ENCODE data around the gene GPR135.

DNA sequence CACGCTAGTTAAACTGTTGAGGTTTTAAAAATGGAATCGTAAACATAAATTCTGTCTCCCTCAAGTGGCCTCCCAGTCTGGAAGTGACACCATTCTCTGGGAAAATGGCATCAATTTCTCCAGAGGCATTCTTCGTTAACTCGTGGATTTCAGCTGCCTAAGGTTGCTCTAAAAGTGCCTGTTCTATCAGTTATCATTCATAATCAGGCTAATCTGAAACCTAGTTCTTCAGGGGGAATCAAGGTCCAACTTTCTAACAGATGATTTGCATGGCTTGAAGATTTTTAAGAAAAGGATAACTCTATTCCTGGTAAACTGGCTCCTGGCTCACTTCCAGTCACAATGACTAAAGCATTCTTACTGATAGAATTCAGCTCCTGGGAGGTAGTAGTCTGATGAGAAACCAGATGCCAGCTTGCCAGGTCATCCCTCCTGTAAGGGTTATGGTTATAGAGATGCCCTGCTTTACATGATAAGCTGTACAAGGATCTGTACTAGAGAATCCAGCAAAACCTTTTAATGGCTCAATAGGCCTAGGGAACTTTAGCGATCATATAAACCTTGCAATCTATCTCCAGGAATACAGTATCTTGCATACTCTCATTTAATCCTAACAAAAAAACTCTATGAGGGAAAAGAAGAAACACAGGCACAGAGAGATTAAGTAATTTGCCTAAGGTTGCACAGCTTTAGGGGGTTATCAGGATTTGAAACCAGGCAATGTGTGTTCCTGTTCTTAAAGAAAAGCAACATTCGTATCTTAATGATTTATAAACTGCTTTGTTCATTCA lies 17.6 kb upstream of the GPR135 start:
- TF ChIP-seq, protein P1, sequence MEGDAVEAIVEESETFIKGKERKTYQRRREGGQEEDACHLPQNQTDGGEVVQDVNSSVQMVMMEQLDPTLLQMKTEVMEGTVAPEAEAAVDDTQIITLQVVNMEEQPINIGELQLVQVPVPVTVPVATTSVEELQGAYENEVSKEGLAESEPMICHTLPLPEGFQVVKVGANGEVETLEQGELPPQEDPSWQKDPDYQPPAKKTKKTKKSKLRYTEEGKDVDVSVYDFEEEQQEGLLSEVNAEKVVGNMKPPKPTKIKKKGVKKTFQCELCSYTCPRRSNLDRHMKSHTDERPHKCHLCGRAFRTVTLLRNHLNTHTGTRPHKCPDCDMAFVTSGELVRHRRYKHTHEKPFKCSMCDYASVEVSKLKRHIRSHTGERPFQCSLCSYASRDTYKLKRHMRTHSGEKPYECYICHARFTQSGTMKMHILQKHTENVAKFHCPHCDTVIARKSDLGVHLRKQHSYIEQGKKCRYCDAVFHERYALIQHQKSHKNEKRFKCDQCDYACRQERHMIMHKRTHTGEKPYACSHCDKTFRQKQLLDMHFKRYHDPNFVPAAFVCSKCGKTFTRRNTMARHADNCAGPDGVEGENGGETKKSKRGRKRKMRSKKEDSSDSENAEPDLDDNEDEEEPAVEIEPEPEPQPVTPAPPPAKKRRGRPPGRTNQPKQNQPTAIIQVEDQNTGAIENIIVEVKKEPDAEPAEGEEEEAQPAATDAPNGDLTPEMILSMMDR (optimal IDR thresholded peaks at IDR 0.05 in 1 of 3, IDR thresholded peaks at IDR 0.05 in 1 of 3, conservative IDR thresholded peaks at IDR 0.05 in 1 of 3; ENCODE audit: extremely low read depth in 1 of 3, insufficient read depth in 2 of 3, low read length in 3 of 3) = no peak
- TF ChIP-seq EZH2 (IDR thresholded peaks at IDR 0.05; ENCODE audit: low read length) = no peak
